ENCODE measurements around the gene ALDH3A2.

DNA sequence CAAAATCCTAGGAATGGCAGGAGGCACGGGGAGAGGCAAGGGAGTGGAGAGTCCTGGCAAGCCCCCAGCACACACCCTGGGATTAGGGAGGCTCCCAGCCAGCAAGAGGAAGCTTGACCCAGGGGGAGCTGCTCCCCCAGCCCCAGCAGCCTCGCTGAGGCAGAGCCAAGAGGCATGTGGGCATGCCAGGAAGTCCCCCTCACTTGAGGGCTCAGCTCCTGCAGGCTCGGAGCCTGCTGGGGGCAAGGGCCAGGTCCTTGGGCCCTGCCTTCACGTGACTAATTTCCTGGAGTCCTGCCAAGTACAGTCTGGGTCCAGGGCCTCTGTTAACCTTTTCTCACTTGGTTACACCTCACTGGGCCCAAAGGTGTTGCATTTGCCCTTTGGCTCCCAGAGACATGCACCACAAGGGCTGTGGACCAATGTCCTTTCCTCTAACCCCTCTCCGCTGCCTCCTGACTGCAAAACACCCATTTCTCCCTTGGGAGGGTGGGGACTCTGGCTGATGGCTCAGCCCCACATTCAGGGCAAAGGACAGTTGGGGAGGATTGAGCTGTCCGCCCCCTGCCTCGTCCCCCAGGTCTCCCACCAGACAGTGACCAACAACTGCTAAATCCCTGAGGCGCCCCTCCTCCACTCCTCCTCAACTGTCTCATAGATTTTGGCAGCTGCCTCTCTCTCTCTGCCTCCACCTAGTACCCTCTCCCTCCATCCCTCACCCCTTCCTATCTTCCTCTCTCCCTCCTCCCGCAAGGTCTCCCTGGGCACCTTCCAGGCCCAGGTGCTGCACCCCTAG, 72.3 kb downstream of the ALDH3A2 start:
- TF ChIP-seq, protein P1, sequence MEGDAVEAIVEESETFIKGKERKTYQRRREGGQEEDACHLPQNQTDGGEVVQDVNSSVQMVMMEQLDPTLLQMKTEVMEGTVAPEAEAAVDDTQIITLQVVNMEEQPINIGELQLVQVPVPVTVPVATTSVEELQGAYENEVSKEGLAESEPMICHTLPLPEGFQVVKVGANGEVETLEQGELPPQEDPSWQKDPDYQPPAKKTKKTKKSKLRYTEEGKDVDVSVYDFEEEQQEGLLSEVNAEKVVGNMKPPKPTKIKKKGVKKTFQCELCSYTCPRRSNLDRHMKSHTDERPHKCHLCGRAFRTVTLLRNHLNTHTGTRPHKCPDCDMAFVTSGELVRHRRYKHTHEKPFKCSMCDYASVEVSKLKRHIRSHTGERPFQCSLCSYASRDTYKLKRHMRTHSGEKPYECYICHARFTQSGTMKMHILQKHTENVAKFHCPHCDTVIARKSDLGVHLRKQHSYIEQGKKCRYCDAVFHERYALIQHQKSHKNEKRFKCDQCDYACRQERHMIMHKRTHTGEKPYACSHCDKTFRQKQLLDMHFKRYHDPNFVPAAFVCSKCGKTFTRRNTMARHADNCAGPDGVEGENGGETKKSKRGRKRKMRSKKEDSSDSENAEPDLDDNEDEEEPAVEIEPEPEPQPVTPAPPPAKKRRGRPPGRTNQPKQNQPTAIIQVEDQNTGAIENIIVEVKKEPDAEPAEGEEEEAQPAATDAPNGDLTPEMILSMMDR (conservative IDR thresholded peaks at IDR 0.05) = no peak
- TF ChIP-seq EZH2 (IDR thresholded peaks at IDR 0.05; ENCODE audit: low read depth) = no peak
